Stimulated activated CD8-positive, alpha-beta memory T cell treated with anti-CD3 and anti-CD28 coated beads, Interleukin-4, amount 100 ng/mL, for 1 hour (primary cell): ENCODE results near the gene WHRN.

Experiments
- DNase-seq, 2 donors: peaks; one replicate each; pipeline ENCODE4 v3.0.0-alpha.2; 2020; ENCODE audit warnings: low read depth in 2 of 2, low spot score in 1 of 2

Gene WHRN

GRCh38 chr9:114385397-114386181 is 119.7 kb downstream of the WHRN start:
- DNase-seq: peak; percentile 64 to 76

GRCh38 chr9:114384836-114385396 is 120.4 kb downstream of the WHRN start:
- no peak for DNase-seq

GRCh38 chr9:114384341-114384740 is 120.9 kb downstream of the WHRN start:
- DNase-seq: no peak

- DNase-seq: no peak
These were observed 121.6 kb downstream of the WHRN start for GRCh38 chr9:114383521-114384231.

- DNase-seq: peak in 1 of 2 donors; percentile 46
These were observed 122.4 kb downstream of the WHRN start for GRCh38 chr9:114382699-114383520.

- no peak for DNase-seq
These were observed 126.4 kb downstream of the WHRN start for GRCh38 chr9:114378883-114379282.

- DNase-seq: no peak
These were observed 127.3 kb downstream of the WHRN start for GRCh38 chr9:114378016-114378415.

GRCh38 chr9:114376586-114377445 is 128.5 kb downstream of the WHRN start:
- no peak for DNase-seq

- DNase-seq: no peak
These were observed 129.7 kb downstream of the WHRN start for GRCh38 chr9:114375386-114376175.

GRCh38 chr9:114374936-114375335 is 130.3 kb downstream of the WHRN start:
- no peak for DNase-seq

- DNase-seq: no peak
These were observed 131.1 kb downstream of the WHRN start for GRCh38 chr9:114373960-114374730.

GRCh38 chr9:114372921-114373448 is 132.3 kb downstream of the WHRN start:
- peak; percentile 53 to 64 for DNase-seq

GRCh38 chr9:114371973-114372917 is 133.0 kb downstream of the WHRN start:
- no peak for DNase-seq

GRCh38 chr9:114371343-114371944 is 133.8 kb downstream of the WHRN start:
- no peak for DNase-seq

- no peak for DNase-seq
These were observed 134.3 kb downstream of the WHRN start for GRCh38 chr9:114370968-114371320.

- no peak for DNase-seq
These were observed 134.9 kb downstream of the WHRN start for GRCh38 chr9:114370251-114370967.
